C4-2B (cell line): ENCODE data around the gene RGP1.

Experiments used
- H3K27ac ChIP-seq: fragments of 450-650 bp; 2 replicates; pipeline ENCODE4 v1.5.1; 2017
- ZFX ChIP-seq: fragments of 450-650 bp; IDR thresholded peaks from 2 replicates; pipeline ENCODE4 v1.6.1; 2017
- TF ChIP-seq, protein P1 (sequence below): fragments of 450-650 bp; conservative IDR thresholded peaks from 2 replicates; pipeline ENCODE4 v1.5.1; 2017; ENCODE audit warnings: mild to moderate bottlenecking

RGP1 gene

DNA sequence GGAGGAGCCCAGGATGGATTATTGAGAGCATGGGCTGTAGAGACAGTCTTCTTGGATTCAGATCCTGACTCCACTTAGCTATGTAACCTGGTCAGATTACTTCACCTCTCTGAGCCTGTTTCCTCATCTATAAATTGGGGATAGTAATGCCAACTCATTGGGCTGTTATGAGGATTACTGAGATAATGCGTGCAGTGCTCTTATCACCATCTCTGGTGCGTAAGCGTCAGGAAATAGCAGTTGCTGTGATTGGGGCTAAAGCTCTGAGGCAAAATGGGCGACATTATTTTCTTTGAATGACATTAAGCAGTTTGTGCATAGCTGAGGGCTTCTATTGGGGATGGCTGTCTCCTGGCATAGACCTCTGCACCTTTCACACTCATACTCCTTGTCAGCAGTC is 6.0 kb downstream of the RGP1 start:
- no peak overlapping the region for H3K27ac ChIP-seq
- TF ChIP-seq ZFX = no peak
- TF ChIP-seq, protein P1, sequence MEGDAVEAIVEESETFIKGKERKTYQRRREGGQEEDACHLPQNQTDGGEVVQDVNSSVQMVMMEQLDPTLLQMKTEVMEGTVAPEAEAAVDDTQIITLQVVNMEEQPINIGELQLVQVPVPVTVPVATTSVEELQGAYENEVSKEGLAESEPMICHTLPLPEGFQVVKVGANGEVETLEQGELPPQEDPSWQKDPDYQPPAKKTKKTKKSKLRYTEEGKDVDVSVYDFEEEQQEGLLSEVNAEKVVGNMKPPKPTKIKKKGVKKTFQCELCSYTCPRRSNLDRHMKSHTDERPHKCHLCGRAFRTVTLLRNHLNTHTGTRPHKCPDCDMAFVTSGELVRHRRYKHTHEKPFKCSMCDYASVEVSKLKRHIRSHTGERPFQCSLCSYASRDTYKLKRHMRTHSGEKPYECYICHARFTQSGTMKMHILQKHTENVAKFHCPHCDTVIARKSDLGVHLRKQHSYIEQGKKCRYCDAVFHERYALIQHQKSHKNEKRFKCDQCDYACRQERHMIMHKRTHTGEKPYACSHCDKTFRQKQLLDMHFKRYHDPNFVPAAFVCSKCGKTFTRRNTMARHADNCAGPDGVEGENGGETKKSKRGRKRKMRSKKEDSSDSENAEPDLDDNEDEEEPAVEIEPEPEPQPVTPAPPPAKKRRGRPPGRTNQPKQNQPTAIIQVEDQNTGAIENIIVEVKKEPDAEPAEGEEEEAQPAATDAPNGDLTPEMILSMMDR = no peak

DNA sequence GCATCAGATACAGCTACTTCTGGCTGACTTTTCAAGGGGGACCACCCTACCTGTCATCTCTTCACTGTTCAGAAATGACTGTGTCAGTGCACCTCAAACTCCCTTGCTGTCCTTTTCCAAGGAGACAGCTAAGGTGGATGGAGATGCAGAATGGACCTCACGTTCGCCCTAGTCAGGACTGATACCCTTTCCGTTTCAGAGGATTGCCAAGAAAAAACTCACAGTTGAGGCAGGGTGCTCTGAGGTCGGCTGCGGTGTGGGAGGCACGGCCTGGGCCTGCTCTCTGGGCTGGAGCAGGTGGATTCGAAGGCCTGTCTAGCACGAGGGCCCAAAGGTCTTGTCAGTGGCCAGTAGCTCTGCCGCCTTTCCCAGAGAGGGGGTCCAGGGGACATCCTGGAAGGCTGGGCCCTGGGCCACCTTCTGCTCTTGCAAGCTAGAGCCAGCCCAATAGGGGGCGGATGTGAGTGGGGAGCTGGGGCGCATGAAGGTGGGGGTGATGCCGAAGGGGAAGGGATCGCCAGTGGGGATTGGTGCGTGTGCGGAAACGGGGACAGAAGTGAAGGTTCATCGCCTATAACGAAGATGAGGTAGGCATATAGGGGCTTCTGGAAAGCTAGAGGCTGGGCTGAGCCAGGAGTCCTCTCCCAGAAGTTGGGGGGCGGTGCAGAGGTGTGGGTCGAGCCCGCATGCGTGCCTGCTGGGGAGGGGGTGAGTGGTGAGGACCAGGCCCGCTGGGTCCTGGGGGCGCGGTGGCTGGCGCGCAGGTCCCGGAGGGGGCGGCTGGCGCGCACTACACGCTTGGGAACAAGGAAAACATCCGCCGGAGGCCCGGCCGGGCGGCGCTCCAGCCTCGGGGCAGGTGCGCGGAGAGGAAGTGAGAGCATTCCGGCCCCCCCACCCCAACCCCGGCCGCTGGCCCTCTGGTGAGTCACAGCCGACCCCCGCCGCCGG is 7.5 kb downstream of the RGP1 start:
- TF ChIP-seq, protein P1 = no peak; the same call in 1 of the 2 replicates
- no peak for TF ChIP-seq ZFX
- H3K27ac ChIP-seq = no peak overlapping the region

DNA sequence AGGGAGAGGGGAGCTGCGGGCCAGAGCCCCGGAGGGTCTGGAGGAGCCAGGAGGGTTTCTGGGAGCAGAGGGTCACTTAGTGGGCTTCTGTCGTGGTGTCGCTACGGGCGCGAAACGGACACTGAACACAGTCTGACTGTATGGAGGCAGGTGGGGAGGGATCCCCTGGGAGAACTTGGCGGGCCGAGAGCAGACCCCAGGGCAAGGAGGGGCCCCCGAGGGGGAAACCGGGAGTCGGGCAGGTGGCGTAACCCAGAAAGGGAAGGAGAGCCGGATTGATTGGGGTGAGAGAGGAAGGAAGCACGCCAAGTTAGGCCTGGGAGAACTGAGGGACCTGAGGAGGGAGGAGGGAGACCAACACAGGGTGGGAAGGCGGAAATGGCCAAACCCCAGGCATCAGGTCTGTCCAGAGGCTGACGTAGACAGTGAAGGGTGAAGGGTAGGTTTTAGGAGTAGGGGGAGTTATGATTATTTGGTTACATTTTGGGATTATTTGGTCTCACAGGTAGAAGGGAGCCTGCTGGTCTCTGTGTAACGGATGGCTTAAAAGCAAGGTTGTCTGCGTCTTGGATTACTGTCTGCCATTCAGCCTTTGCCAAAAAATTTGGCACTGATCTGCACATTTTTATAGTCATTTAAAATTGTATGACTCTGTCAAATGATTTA is 8.3 kb downstream of the RGP1 start:
- no peak overlapping the region for H3K27ac ChIP-seq
- TF ChIP-seq, protein P1 = no peak
- TF ChIP-seq ZFX = no peak

DNA sequence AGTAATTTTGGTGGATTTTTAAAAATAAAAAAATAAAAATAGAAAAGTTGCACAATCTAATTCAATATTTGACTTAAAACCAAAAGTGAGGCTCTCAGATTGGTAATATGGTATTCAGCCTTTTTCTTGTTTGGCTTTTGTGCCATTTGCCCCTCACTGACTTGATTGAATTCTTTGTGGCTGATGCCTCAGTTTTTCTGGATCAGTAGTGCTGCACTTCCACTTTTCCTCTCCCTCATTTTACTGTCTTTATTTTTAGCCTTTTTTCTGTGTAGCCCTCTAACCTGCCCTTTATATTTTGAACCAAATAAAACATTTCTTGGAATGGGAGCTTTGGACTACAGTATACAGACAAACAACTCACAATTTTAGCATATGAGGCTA is 8.8 kb downstream of the RGP1 start:
- no peak overlapping the region for H3K27ac ChIP-seq
- TF ChIP-seq ZFX = no peak
- TF ChIP-seq, protein P1 = no peak

DNA sequence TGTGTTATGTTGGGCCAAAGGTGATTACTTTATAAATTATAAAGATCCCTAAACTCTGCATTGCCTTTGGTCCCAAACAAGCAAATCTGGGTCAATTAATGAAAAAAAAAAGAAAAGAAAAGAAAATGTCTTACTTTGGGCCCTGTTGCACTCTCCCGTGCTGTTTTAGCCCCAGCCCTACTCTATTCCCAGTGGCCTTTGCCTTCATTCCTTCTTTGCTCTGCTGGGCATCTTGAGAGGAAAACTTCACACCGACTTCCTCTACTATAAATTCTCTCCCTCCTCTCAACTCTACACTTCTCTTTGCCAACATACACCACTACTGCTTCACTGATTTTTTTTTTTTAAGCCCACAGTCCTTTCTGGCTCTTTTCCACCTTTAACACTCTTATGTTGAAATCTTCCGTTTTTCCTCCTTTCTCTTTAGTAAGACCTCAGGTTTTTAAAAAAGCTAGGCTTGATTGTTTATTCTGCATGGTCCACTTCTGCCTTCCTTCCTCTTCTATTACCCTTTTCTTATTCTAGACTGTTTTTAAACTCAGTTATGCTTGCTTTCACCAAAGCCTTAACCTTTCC is 9.5 kb downstream of the RGP1 start:
- H3K27ac ChIP-seq = no peak overlapping the region
- TF ChIP-seq, protein P1 = no peak

DNA sequence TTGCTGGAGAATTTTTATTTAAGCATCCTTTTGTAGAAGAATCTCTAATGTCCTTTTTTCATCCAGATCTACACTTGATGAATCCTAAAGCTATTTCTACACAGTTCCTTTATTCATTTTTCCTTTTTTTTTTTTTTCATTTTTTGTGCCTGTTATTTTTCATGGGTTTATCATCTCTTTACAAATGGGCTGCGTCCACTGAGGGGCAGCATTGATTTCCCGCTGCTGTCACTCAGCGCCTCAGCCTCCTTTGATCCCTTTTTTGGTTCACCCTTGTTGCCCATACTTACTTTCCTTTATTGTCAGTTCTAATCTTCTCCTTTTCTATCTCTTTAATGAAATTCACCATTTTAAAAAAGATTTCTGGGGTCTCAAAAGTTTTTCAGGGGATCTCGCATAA is 10.7 kb downstream of the RGP1 start:
- H3K27ac ChIP-seq = no peak overlapping the region
- TF ChIP-seq, protein P1 = no peak
- no peak for TF ChIP-seq ZFX

DNA sequence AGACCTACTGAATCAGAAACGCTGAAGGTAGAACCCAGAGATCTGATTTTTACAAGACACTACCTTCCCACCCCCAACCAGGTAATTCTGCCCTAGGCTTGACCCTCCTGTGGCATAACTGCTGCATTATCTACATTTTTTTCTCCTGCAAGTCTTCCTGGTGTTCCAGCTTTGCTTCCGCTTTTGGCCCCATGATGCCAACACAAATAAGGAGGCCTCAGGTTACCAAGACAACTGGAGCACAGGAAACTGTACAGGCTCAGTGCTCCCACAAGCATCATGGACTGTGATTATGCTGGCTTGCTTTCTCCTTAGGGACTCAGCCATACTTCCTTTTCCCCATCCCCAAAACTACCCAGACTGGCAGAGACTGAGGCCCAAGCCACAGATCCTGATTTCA is 11.6 kb downstream of the RGP1 start:
- TF ChIP-seq, protein P1 = no peak
- no peak for TF ChIP-seq ZFX

More for the DNA sequence above, 11.6 kb downstream of the RGP1 start:
- H3K27ac ChIP-seq = no peak overlapping the region
